CD14-positive monocyte (primary cell): ENCODE results near the gene ZDHHC11. TPM values are rescaled to one million over a fixed set of nuclear protein-coding genes. Genes with fewer than 3 reads are reported as not detected.

Experiments used
- DNase-seq, 3 donors: peaks; one replicate each; pipeline ENCODE4 v3.0.0-alpha.2; 2011 to 2022
- H2AFZ ChIP-seq: 2 replicates; pipeline ENCODE4 v1.6.0; 2012; ENCODE audit warnings: mild to moderate bottlenecking, low read depth, low read length, inconsistent platforms; ENCODE audit not compliant: insufficient read depth, poor library complexity, severe bottlenecking
- H3K27ac ChIP-seq, 2 donors: 1 replicate in 1 of 2; 2 replicates in 1 of 2; pipeline ENCODE4 v1.5.1; 2012 to 2013; ENCODE audit warnings: low read length in 2 of 2, control low read depth in 1 of 2, inconsistent platforms in 1 of 2, low read depth in 1 of 2, mild to moderate bottlenecking in 1 of 2
- H3K27me3 ChIP-seq, 2 donors: one replicate each; pipeline versions ENCODE4 v1.6.0 to v1.6.1; 2011 to 2013; ENCODE audit warnings: low read length in 2 of 2; ENCODE audit not compliant: control insufficient read depth in 2 of 2, insufficient read depth in 2 of 2
- H3K36me3 ChIP-seq, 2 donors: replicated peaks in 1 of 2; 1 replicate in 1 of 2; 2 replicates in 1 of 2; pipeline versions ENCODE4 v1.5.1 to v1.6.1; 2012 to 2013; ENCODE audit warnings: low read length in 2 of 2, control low read depth in 1 of 2, inconsistent platforms in 1 of 2, mild to moderate bottlenecking in 1 of 2; ENCODE audit not compliant: insufficient read depth in 2 of 2, control insufficient read depth in 1 of 2
- H3K4me1 ChIP-seq, 2 donors: 1 replicate in 1 of 2; 2 replicates in 1 of 2; pipeline versions ENCODE4 v1.5.1 to v1.6.1; 2012 to 2013; ENCODE audit warnings: low read length in 2 of 2, control low read depth in 1 of 2, inconsistent platforms in 1 of 2, mild to moderate bottlenecking in 1 of 2, moderate library complexity in 1 of 2; ENCODE audit not compliant: insufficient read depth in 2 of 2, control insufficient read depth in 1 of 2
- H3K4me2 ChIP-seq: replicated peaks from 2 replicates; pipeline ENCODE3; 2012; ENCODE audit warnings: low read length, moderate library complexity, mild to moderate bottlenecking; ENCODE audit not compliant: poor library complexity, severe bottlenecking; ENCODE audit errors: extremely low read depth
- H3K4me3 ChIP-seq, 3 experiments: fragments of 200-600 bp in 1 of 3; sonication (generic) in 1 of 3; replicated peaks in 1 of 3; 1 replicate in 2 of 3; 2 replicates in 1 of 3; pipeline ENCODE4 v1.5.1; 2011 to 2013; ENCODE audit warnings: low read length in 3 of 3, mild to moderate bottlenecking in 3 of 3, control low read depth in 2 of 3, low read depth in 2 of 3, inconsistent platforms in 1 of 3, moderate library complexity in 1 of 3
- H3K79me2 ChIP-seq: 2 replicates; pipeline ENCODE4 v1.6.0; 2012; ENCODE audit warnings: mild to moderate bottlenecking, control low read depth, inconsistent platforms, low read length, moderate library complexity; ENCODE audit not compliant: insufficient read depth
- H3K9ac ChIP-seq: 2 replicates; pipeline ENCODE4 v1.6.0; 2017; ENCODE audit warnings: low read length, mild to moderate bottlenecking; ENCODE audit not compliant: insufficient read depth, poor library complexity, severe bottlenecking
- H3K9me3 ChIP-seq, 2 donors: replicated peaks in 1 of 2; 1 replicate in 1 of 2; 2 replicates in 1 of 2; pipeline versions ENCODE4 v1.5.1 to v1.6.1; 2012 to 2013; ENCODE audit warnings: low read length in 2 of 2, control low read depth in 1 of 2; ENCODE audit not compliant: control insufficient read depth in 1 of 2, insufficient read depth in 1 of 2
- H4K20me1 ChIP-seq: 2 replicates; pipeline ENCODE4 v1.6.0; 2012; ENCODE audit warnings: mild to moderate bottlenecking, low read length, control low read depth, moderate library complexity; ENCODE audit not compliant: insufficient read depth
- H3K27ac Mint-ChIP-seq, 7 donors: one replicate each; pipeline ENCODE4 v1.8.0; 2020; ENCODE audit warnings: mild to moderate bottlenecking in 7 of 7, mixed read lengths in 7 of 7, moderate library complexity in 6 of 7, inconsistent platforms in 2 of 7
- H3K27me3 Mint-ChIP-seq, 3 donors: one replicate each; pipeline ENCODE4 v1.8.0; 2021 to 2022; ENCODE audit warnings: low read depth in 3 of 3, mild to moderate bottlenecking in 3 of 3, mixed read lengths in 3 of 3, moderate library complexity in 3 of 3, inconsistent platforms in 1 of 3
- H3K36me3 Mint-ChIP-seq, 2 donors: one replicate each; pipeline ENCODE4 v1.8.0; 2020; ENCODE audit warnings: mixed read lengths in 2 of 2, inconsistent platforms in 1 of 2, mild to moderate bottlenecking in 1 of 2
- H3K4me1 Mint-ChIP-seq: one replicate; pipeline ENCODE4 v1.8.0; 2020; ENCODE audit warnings: mild to moderate bottlenecking, mixed read lengths
- H3K4me3 Mint-ChIP-seq, 2 donors: one replicate each; pipeline ENCODE4 v1.8.0; 2020; ENCODE audit warnings: mild to moderate bottlenecking in 2 of 2, mixed read lengths in 2 of 2, moderate library complexity in 1 of 2
- H3K9me3 Mint-ChIP-seq, 7 donors: one replicate each; pipeline ENCODE4 v1.8.0; 2020 to 2022; ENCODE audit warnings: mixed read lengths in 7 of 7, mild to moderate bottlenecking in 6 of 7, moderate library complexity in 6 of 7, inconsistent platforms in 2 of 7
- CTCF ChIP-seq: fragments of 200-600 bp; IDR thresholded peaks from one replicate; pipeline ENCODE4 v1.8.0; 2022; ENCODE audit warnings: antibody characterized with exemption, mild to moderate bottlenecking
- WGBS: methylation state at CpG from one replicate; pipeline ENCODE4 v1.1.5; 2013; ENCODE audit warnings: missing lambda C conversion rate; ENCODE audit not compliant: insufficient coverage; 5-methylcytosine and 5-hydroxymethylcytosine counted together
- intact Hi-C, 2 donors: fragments of 100-400 bp; cut with micrococcal nuclease; formaldehyde crosslinking; loops; one replicate each; pipeline versions ENCODE4 v1.15.0 to v1.15.1; 2023
- polyA plus RNA-seq, 3 donors: library from polyadenylated mRNA; depleted of rRNA in 1 of 3; unstranded in 2 of 3; stranded (reverse) in 1 of 3; fragments of 300-500 nt in 2 of 3; fragments of >200 nt in 1 of 3; fragmentation: Illumina TruSeq in 2 of 3; gene quantifications; 1 replicate in 2 of 3; 2 replicates in 1 of 3; pipeline ENCODE4 v1.2.3, GENCODE V29; 2012 to 2021

Gene ZDHHC11
- polyA plus RNA-seq, 3 donors = 1.8 TPM; not detected in 2

GRCh38 chr5:882253-883183 is 31.7 kb upstream of the ZDHHC11 start:
- H3K36me3 Mint-ChIP-seq = peaks cover 78 to 80% of the 10 kb centered on the region in 2 donors
- Histone ChIP-seq H3K9me3 (no peaks in the 10 kb centered on the region), H3K36me3 (peaks cover 76 to 83% of the 10 kb centered on the region in 2 donors), H3K27me3 (no peaks in the 10 kb centered on the region), H4K20me1 (peaks cover 52% of the 10 kb centered on the region), H2AFZ (no peak overlapping the region), H3K9ac (no peak overlapping the region), H3K79me2 (peaks cover 11% of the 10 kb centered on the region), H3K4me1 (no peaks in the 10 kb centered on the region), H3K27ac (no peak overlapping the region), H3K4me2 (no peak overlapping the region), H3K4me3 (no peak overlapping the region)
- H3K27me3 Mint-ChIP-seq = peaks cover 0 to 2% (median 0%) of the 10 kb centered on the region in 3 donors
- intact Hi-C loops = loop anchor here in 1 of 2 donors (10.0 kb wide), 1 partner anchor 922 kb away; the partner anchor contains the start of gene NDUFS6
- H3K27ac Mint-ChIP-seq = peak overlapping the region in 3 of 7 donors; percentile 4 to 36 (median 16)
- no peak for DNase-seq
- WGBS = 58% methylated on average over 33 of the region's 33 CpGs
- no peak for TF ChIP-seq CTCF
- H3K4me3 Mint-ChIP-seq = no peak overlapping the region
- H3K4me1 Mint-ChIP-seq = peaks cover 7% of the 10 kb centered on the region
- peaks cover 0 to 10% (median 0%) of the 10 kb centered on the region in 7 donors for H3K9me3 Mint-ChIP-seq

- Histone ChIP-seq H3K4me3 (no peak overlapping the region), H3K27ac (no peak overlapping the region), H4K20me1 (peaks cover 52% of the 10 kb centered on the region), H3K4me1 (no peaks in the 10 kb centered on the region), H3K9me3 (no peaks in the 10 kb centered on the region), H3K27me3 (no peaks in the 10 kb centered on the region), H2AFZ (no peak overlapping the region), H3K36me3 (peaks cover 76 to 83% of the 10 kb centered on the region in 2 donors), H3K79me2 (peaks cover 11% of the 10 kb centered on the region), H3K4me2 (no peak overlapping the region), H3K9ac (no peak overlapping the region)
- Mint-ChIP-seq H3K4me1 (peaks cover 7% of the 10 kb centered on the region), H3K36me3 (peaks cover 78 to 80% of the 10 kb centered on the region in 2 donors), H3K4me3 (no peak overlapping the region), H3K27ac (no peak overlapping the region), H3K27me3 (peaks cover 0 to 2% (median 0%) of the 10 kb centered on the region in 3 donors), H3K9me3 (peaks cover 0 to 10% (median 0%) of the 10 kb centered on the region in 7 donors)
- TF ChIP-seq CTCF = no peak
- intact Hi-C loops = loop anchor here in 1 of 2 donors (10.0 kb wide), 1 partner anchor 923 kb away; the partner anchor contains the start of gene NDUFS6
- 98% methylated on average over 12 of the region's 12 CpGs for WGBS
- DNase-seq = no peak
These were observed 30.8 kb upstream of the ZDHHC11 start for GRCh38 chr5:881551-881935.
